K562 (cell line): ENCODE results near the gene HAPLN3. TPM values are rescaled to one million over a fixed set of nuclear protein-coding genes. Genes with fewer than 3 reads are reported as not detected.
A peak's percentile ranks its signal among the peaks of the same experiment; 100 is the strongest.

Experiments
- ATAC-seq: fragments of 200-7000 bp; cut with Tn5 transposase; 3 replicates; pipeline ENCODE4 v1.9.1; 2020; ENCODE audit warnings: moderate library complexity
- BruUV-seq: library from RNA; stranded (reverse); fragments of 400-500 nt; replicated peaks from 2 replicates; lab custom pipeline; 2021; lab: Mats Ljungman, UMichigan
- CTCF ChIA-PET: fragments of 300-600 bp; formaldehyde crosslinking; extraction: SDS; loops from one replicate; lab custom pipeline; 2021; ENCODE audit warnings: low intra/inter-chr PET ratio; lab: Yijun Ruan, JAX
- POLR2A ChIA-PET: fragments of 300-600, 350-650 bp; sonication (Branson Sonifier 250); formaldehyde crosslinking; extraction: SDS; loops from one replicate; lab custom pipeline; 2021; ENCODE audit warnings: antibody characterized with exemption, inconsistent platforms; lab: Yijun Ruan, JAX
- DNase-seq, 4 experiments: peaks; one replicate each; pipeline versions ENCODE4 v3.0.0 to v3.0.0-alpha.2; 2011 to 2018; ENCODE audit warnings: low spot score in 3 of 4, mixed read lengths in 3 of 4; ENCODE audit errors: extremely low read depth in 1 of 4
- FAIRE-seq: peaks from 2 replicates; lab custom pipeline; 2011; peaks lifted over from hg19 to GRCh38; lab: Jason Lieb, UNC
- H2AFZ ChIP-seq: 2 replicates; pipeline ENCODE4 v1.6.0; 2011; ENCODE audit warnings: low read depth, low read length, control low read depth, inconsistent platforms
- H3K27ac ChIP-seq: fragments of 200-600 bp; 3 replicates; pipeline ENCODE4 v1.8.0; 2011; ENCODE audit warnings: low read depth, mild to moderate bottlenecking, control low read depth, inconsistent platforms, low read length, moderate library complexity, mixed read lengths; ENCODE audit errors: extremely low read depth
- H3K27me3 ChIP-seq, 2 experiments: fragments of 300-600 bp in 1 of 2; 2 replicates in 1 of 2; 3 replicates in 1 of 2; pipeline versions ENCODE4 v1.6.0 to v1.8.0; 2011; ENCODE audit warnings: inconsistent platforms in 2 of 2, low read length in 2 of 2, mild to moderate bottlenecking in 1 of 2, mixed read lengths in 1 of 2, moderate library complexity in 1 of 2; ENCODE audit not compliant: control insufficient read depth in 2 of 2, insufficient read depth in 2 of 2
- H3K36me3 ChIP-seq: fragments of 300-600 bp; 3 replicates; pipeline ENCODE4 v1.8.0; 2011; ENCODE audit warnings: mild to moderate bottlenecking, low read length, inconsistent platforms; ENCODE audit not compliant: control insufficient read depth, insufficient read depth
- H3K4me1 ChIP-seq, 2 experiments: fragments of 200-600 bp in 1 of 2; replicated peaks in 1 of 2; 2 replicates in 1 of 2; 3 replicates in 1 of 2; pipeline versions ENCODE4 v1.5.1 to v1.8.0; 2011; ENCODE audit warnings: inconsistent platforms in 2 of 2, low read length in 2 of 2, mild to moderate bottlenecking in 1 of 2, mixed read lengths in 1 of 2, moderate library complexity in 1 of 2; ENCODE audit not compliant: control insufficient read depth in 2 of 2, insufficient read depth in 2 of 2
- H3K4me2 ChIP-seq: 2 replicates; pipeline ENCODE4 v1.6.1; 2011; ENCODE audit warnings: low read length, control low read depth, inconsistent platforms, mixed read lengths; ENCODE audit not compliant: insufficient read depth
- H3K4me3 ChIP-seq: fragments of 200-600 bp; sonication (generic), shearing (Covaris generic); 2 replicates; pipeline ENCODE4 v1.5.1; 2016; ENCODE audit warnings: control low read depth, inconsistent platforms
- H3K79me2 ChIP-seq: fragments of 200-600 bp; 3 replicates; pipeline ENCODE4 v1.8.0; 2011; ENCODE audit warnings: low read length, inconsistent platforms; ENCODE audit not compliant: control insufficient read depth, insufficient read depth
- H3K9ac ChIP-seq, 2 experiments: 2 replicates each; pipeline versions ENCODE4 v1.6.0 to v1.6.1; 2011; ENCODE audit warnings: low read depth in 2 of 2, low read length in 2 of 2, control low read depth in 1 of 2, inconsistent platforms in 1 of 2, mild to moderate bottlenecking in 1 of 2, mixed read lengths in 1 of 2; ENCODE audit not compliant: insufficient read depth in 1 of 2
- H3K9me1 ChIP-seq: one replicate; pipeline ENCODE4 v1.6.0; 2011; ENCODE audit warnings: inconsistent platforms, mild to moderate bottlenecking, low read length, moderate library complexity; ENCODE audit not compliant: control insufficient read depth, insufficient read depth
- H3K9me3 ChIP-seq: replicated peaks from 2 replicates; pipeline ENCODE4 v1.5.1; 2011; ENCODE audit warnings: low read depth, low read length, inconsistent platforms; ENCODE audit not compliant: control insufficient read depth, insufficient read depth
- H4K20me1 ChIP-seq: replicated peaks from 2 replicates; pipeline ENCODE4 v1.6.1; 2011; ENCODE audit warnings: low read length, inconsistent platforms, mixed read lengths; ENCODE audit not compliant: control insufficient read depth, insufficient read depth
- BDP1 ChIP-seq: IDR thresholded peaks from 3 replicates; pipeline ENCODE4 v1.6.1; 2011; ENCODE audit not compliant: insufficient read length, insufficient read depth
- CBX3 ChIP-seq, 2 experiments: IDR thresholded peaks; 1 replicate in 1 of 2; 2 replicates in 1 of 2; pipeline ENCODE4 v1.6.1; 2012; ENCODE audit warnings: inconsistent platforms in 2 of 2, low read length in 2 of 2, borderline replicate concordance in 1 of 2, control low read depth in 1 of 2
- CTBP1 ChIP-seq: fragments of 450-650 bp; IDR thresholded peaks from 2 replicates; pipeline ENCODE4 v1.6.1; 2016; ENCODE audit warnings: borderline replicate concordance
- DIDO1 ChIP-seq: fragments of 450-650 bp; IDR thresholded peaks from 2 replicates; pipeline ENCODE4 v1.6.1; 2016; ENCODE audit warnings: low read depth, missing biosample characterization, missing genetic modification characterization
- ETV6 ChIP-seq, 3 experiments: fragments of 150-350 bp in 1 of 3; sonication (generic) in 1 of 3; formaldehyde crosslinking in 1 of 3; IDR thresholded peaks; 2 replicates each; pipeline versions ENCODE4 v1.6.1 to v1.8.0; 2014 to 2022; ENCODE audit warnings: borderline replicate concordance in 2 of 3, low read depth in 2 of 3, antibody characterized with exemption in 1 of 3, low read length in 1 of 3, mild to moderate bottlenecking in 1 of 3, missing genetic modification reagents in 1 of 3
- GTF2A2 ChIP-seq: IDR thresholded peaks from 2 replicates; pipeline ENCODE4 v1.6.1; 2016; ENCODE audit warnings: mild to moderate bottlenecking, missing genetic modification characterization, missing compliant biosample characterization
- HCFC1 ChIP-seq: IDR thresholded peaks from 2 replicates; pipeline ENCODE4 v1.6.1; 2012; ENCODE audit warnings: low read depth, low read length, improper control_type of control experiment
- HNRNPH1 ChIP-seq: fragments of 200-400 bp; formaldehyde crosslinking; optimal IDR thresholded peaks from 2 replicates; pipeline ENCODE3; 2017; ENCODE audit warnings: low read depth, mild to moderate bottlenecking, low read length, moderate library complexity
- MCM2 ChIP-seq: fragments of 450-650 bp; IDR thresholded peaks from 2 replicates; pipeline ENCODE4 v1.6.1; 2017; ENCODE audit warnings: low read depth, mild to moderate bottlenecking
- PML ChIP-seq: IDR thresholded peaks from 2 replicates; pipeline ENCODE4 v1.6.1; 2012; ENCODE audit warnings: low read length, inconsistent platforms
- SMAD1 ChIP-seq: fragments of 150-350 bp; IDR thresholded peaks from 2 replicates; pipeline ENCODE4 v1.6.1; 2014; ENCODE audit warnings: low read length, low read depth; ENCODE audit not compliant: partially characterized antibody
- SNRNP70 ChIP-seq: fragments of 200-400 bp; formaldehyde crosslinking; optimal IDR thresholded peaks from 2 replicates; pipeline ENCODE3; 2017; ENCODE audit warnings: low read depth, low read length
- STAT5A ChIP-seq: IDR thresholded peaks from 2 replicates; pipeline ENCODE4 v1.6.1; 2012; ENCODE audit warnings: low read length, inconsistent platforms, borderline replicate concordance
- TAF15 ChIP-seq: fragments of 200-400 bp; formaldehyde crosslinking; IDR thresholded peaks from 2 replicates; pipeline ENCODE4 v1.6.1; 2017; ENCODE audit warnings: mild to moderate bottlenecking, low read depth, low read length, moderate library complexity
- TAF9B ChIP-seq: fragments of 450-650 bp; IDR thresholded peaks from 2 replicates; pipeline ENCODE4 v1.6.1; 2018; ENCODE audit warnings: mild to moderate bottlenecking; ENCODE audit not compliant: partially characterized antibody
- ZFP1 ChIP-seq: fragments of 450-650 bp; formaldehyde crosslinking; IDR thresholded peaks from 2 replicates; pipeline ENCODE4 v1.4.0; 2020; ENCODE audit warnings: mild to moderate bottlenecking, mixed read lengths
- ZNF143 ChIP-seq: sonication (generic); formaldehyde crosslinking; IDR thresholded peaks from 2 replicates; pipeline ENCODE4 v1.9.0; 2022; ENCODE audit warnings: mild to moderate bottlenecking, missing genetic modification reagents
- ZNF175 ChIP-seq: fragments of 200-800 bp; sonication (Bioruptor generic); IDR thresholded peaks from 2 replicates; pipeline ENCODE4 v1.6.1; 2016; ENCODE audit warnings: low read depth, mild to moderate bottlenecking, missing genetic modification characterization, missing compliant biosample characterization
- ZNF431 ChIP-seq: sonication (generic); formaldehyde crosslinking; IDR thresholded peaks from 2 replicates; pipeline ENCODE4 v1.8.0; 2022; ENCODE audit warnings: mild to moderate bottlenecking, missing genetic modification reagents
- ZNF764 ChIP-seq: fragments of 250-450 bp; sonication (Bioruptor Pico); IDR thresholded peaks from 2 replicates; pipeline ENCODE4 v1.4.0; 2020; ENCODE audit warnings: low read depth, mild to moderate bottlenecking, moderate library complexity
- WGBS: fragments of 100-300 bp; shearing (Covaris generic); methylation state at CpG from one replicate; pipeline ENCODE4 v1.1.6; 2016; ENCODE audit warnings: low coverage, mixed read lengths; ENCODE audit not compliant: insufficient coverage; ENCODE audit errors: missing lambda C conversion rate; 5-methylcytosine and 5-hydroxymethylcytosine counted together
- in situ Hi-C: fragments of 300-500 bp; cut with MboI; formaldehyde crosslinking; loops from 4 replicates; pipeline ENCODE4 v1.15.0; 2018; ENCODE audit warnings: inconsistent platforms, mixed read lengths
- intact Hi-C: fragments of 100-400 bp; cut with micrococcal nuclease; formaldehyde crosslinking; loops from 2 replicates; pipeline ENCODE4 v1.14.2; 2022
- polyA plus RNA-seq, 8 experiments: library from polyadenylated mRNA; depleted of rRNA in 4 of 8; stranded (reverse) in 5 of 8; unstranded in 3 of 8; fragments of >200 nt; fragmentation: Nextera tagmentation in 2 of 8; fragmentation: Illumina TruSeq in 1 of 8; extraction: Ambion mirVana in 2 of 8; extraction: Trizol in 1 of 8; gene quantifications; 2 replicates each; pipeline versions ENCODE4 v1.2.1 to v1.2.3, GENCODE V29; 2011 to 2014; ENCODE audit warnings: inconsistent platforms in 1 of 8, missing spikeins in 1 of 8
- total RNA-seq, 7 experiments: library from RNA; depleted of rRNA in 6 of 7; stranded (reverse); fragments of >200 nt in 6 of 7; fragmentation: Illumina TruSeq in 2 of 7; extraction: Trizol in 2 of 7; gene quantifications; 2 replicates each; pipeline versions ENCODE4 v1.2.1 to v1.2.3, GENCODE V29; 2011 to 2021; ENCODE audit warnings: low replicate concordance in 1 of 7
- TF ChIP-seq, protein P1 (sequence below): fragments of 250-450 bp; sonication (Bioruptor Pico); IDR thresholded peaks from 2 replicates; pipeline ENCODE4 v1.5.1; 2021; ENCODE audit warnings: mild to moderate bottlenecking

Gene HAPLN3
- total and polyA plus RNA-seq, 9 of the 15 experiments (the other 6 are each of a cell fraction or from before 2014, with no cell fraction given): 0.04 to 2.4 (median 0.65) TPM

DNA sequence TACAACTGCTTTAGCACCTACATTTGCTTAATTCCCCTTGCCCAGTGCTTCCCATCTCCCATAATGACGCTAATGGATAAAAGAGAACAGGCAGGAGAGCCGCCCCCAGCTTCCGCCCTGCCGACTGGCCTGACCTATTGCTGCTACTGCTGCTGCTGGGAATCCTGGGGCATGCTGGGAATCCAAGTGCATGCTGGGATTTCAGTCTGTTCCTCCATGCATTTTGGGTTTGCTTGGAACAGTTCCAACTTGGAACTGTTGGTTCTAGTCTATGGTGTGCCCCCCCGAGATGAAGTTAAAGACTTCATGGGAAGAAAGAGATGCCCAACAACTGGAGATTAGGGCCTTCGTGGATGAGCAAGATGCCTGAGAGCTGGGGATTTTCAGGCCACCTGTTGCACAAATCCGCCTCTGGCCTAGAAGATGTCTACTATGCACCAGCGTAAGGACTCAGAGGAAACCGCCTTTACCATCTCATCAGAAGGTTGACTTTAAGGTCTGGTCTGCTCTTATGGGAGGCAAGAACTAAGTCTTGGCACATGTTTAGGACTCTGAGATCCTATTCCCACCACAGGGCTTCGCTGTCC lies 29.0 kb downstream of the HAPLN3 start (continued):
- no peak for TF ChIP-seq SNRNP70
- TF ChIP-seq BDP1: no peak
- TF ChIP-seq TAF15: no peak
- TF ChIP-seq HNRNPH1: no peak
- TF ChIP-seq, all 486 proteins: peak for 6

DNA sequence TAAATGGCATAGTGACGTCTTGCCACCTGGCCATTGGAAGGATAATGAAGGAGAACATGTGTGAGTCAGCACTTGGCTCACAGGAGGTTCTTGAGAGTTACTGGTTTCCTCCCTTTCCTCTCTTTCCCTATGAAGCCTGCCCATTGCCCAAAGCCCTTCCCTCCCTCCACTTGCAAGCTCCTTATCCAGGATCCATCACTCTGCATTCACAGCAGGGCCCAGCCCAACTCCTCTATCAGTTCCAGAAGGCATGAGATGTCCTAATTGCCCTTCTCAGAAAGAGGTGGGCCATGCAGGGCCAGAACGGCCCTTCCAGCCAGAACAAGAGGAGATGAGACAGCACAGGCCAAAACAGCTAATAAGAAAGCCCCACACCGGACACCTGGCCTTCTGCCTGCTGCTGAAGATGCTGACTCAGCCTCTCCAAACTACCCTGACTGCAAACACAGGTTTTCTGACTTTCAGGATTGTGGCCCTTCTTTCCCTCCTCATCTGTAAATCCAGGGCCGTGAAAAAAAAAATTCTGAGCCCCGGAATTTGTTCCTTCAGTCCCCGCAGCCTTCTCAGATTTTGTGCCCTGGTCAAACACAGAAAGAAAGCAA lies 29.7 kb downstream of the HAPLN3 start:
- in situ Hi-C loops (no loop called here), intact Hi-C loops (no loop called here)
- Histone ChIP-seq H3K4me2 (peak overlapping the region; percentile 58; the same call in 1 of the 2 replicates), H3K27me3 (peaks cover 4 to 18% of the 10 kb centered on the region in 2 experiments; a peak in 3 of 5 replicates), H3K9me3 (no peaks in the 10 kb centered on the region), H2AFZ (peak overlapping the region; percentile 85), H3K4me3 (no peak overlapping the region), H3K9ac (peak overlapping the region in 1 of 2 experiments; percentile 42; a peak in 1 of 4 replicates), H3K79me2 (no peaks in the 10 kb centered on the region), H3K4me1 (peaks cover 15 to 27% of the 10 kb centered on the region in 2 experiments; a peak in 4 of 5 replicates), H3K27ac (peak overlapping the region; percentile 69), H3K9me1 (no peaks in the 10 kb centered on the region), H3K36me3 (no peaks in the 10 kb centered on the region), H4K20me1 (no peaks in the 10 kb centered on the region)
- peak; percentile 71 for ATAC-seq
- ChIA-PET CTCF (no interaction called here), POLR2A (interaction anchor here (0.8 to 1.3 kb wide), 4 partner anchors 9 to 35 kb away, joined by 3 to 4 read pairs (median 3); no protein-coding TSS in a partner anchor)
- no TSS peak for BruUV-seq
- WGBS: 9% methylated on average over 5 of the region's 6 CpGs
- peak; percentile 79 for FAIRE-seq
- peak; percentile 54 to 75 (median 62) for DNase-seq
- TF ChIP-seq ZFP1: no peak
- TF ChIP-seq ZNF143 (CRISPR knock-in tag): no peak
- no peak for TF ChIP-seq CBX3 (IDR thresholded peaks at IDR 0.05; ENCODE audit: borderline replicate concordance in 1 of 2, low read length in 2 of 2)
- TF ChIP-seq STAT5A: no peak
- no peak for TF ChIP-seq MCM2
- no peak for TF ChIP-seq ZNF764 (CRISPR knock-in tag)
- TF ChIP-seq, protein P1, sequence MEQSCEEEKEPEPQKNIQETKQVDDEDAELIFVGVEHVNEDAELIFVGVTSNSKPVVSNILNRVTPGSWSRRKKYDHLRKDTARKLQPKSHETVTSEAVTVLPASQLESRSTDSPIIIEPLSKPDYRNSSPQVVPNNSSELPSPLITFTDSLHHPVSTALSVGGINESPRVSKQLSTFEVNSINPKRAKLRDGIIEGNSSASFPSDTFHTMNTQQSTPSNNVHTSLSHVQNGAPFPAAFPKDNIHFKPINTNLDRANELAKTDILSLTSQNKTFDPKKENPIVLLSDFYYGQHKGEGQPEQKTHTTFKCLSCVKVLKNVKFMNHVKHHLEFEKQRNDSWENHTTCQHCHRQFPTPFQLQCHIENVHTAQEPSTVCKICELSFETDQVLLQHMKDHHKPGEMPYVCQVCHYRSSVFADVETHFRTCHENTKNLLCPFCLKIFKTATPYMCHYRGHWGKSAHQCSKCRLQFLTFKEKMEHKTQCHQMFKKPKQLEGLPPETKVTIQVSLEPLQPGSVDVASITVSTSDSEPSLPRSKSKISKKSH: no peak
- TF ChIP-seq ZNF431 (CRISPR knock-in tag): no peak
- no peak for TF ChIP-seq GTF2A2 (tag)
- TF ChIP-seq DIDO1 (tag): no peak
- no peak for TF ChIP-seq HCFC1
- TF ChIP-seq CTBP1: peak; percentile 41; the same call in 1 of the 2 replicates
- no peak for TF ChIP-seq TAF9B
- no peak for TF ChIP-seq ETV6 (IDR thresholded peaks at IDR 0.05; ENCODE audit: borderline replicate concordance in 1 of 2, low read depth in 2 of 2, low read length in 1 of 2)
- TF ChIP-seq ETV6 (CRISPR knock-in tag; IDR thresholded peaks at IDR 0.05; ENCODE audit: borderline replicate concordance): no peak
- TF ChIP-seq PML: no peak
- no peak for TF ChIP-seq SMAD1
- no peak for TF ChIP-seq ZNF175 (CRISPR knock-in tag)
